Activated CD8-positive, alpha-beta memory T cell treated with anti-CD3 and anti-CD28 coated beads for 1 hour (primary cell): ENCODE data around the gene FLAD1.
"Not testable (repeated sequence)": the region's sequence is repeated elsewhere in the genome, so short reads cannot be mapped to it uniquely, and the experiment has no call there.

Experiments
- DNase-seq, 2 donors: peaks; one replicate each; pipeline ENCODE4 v3.0.0-alpha.2; 2020; ENCODE audit warnings: low read depth in 1 of 2; ENCODE audit errors: extremely low read depth in 1 of 2

Gene FLAD1

DNA sequence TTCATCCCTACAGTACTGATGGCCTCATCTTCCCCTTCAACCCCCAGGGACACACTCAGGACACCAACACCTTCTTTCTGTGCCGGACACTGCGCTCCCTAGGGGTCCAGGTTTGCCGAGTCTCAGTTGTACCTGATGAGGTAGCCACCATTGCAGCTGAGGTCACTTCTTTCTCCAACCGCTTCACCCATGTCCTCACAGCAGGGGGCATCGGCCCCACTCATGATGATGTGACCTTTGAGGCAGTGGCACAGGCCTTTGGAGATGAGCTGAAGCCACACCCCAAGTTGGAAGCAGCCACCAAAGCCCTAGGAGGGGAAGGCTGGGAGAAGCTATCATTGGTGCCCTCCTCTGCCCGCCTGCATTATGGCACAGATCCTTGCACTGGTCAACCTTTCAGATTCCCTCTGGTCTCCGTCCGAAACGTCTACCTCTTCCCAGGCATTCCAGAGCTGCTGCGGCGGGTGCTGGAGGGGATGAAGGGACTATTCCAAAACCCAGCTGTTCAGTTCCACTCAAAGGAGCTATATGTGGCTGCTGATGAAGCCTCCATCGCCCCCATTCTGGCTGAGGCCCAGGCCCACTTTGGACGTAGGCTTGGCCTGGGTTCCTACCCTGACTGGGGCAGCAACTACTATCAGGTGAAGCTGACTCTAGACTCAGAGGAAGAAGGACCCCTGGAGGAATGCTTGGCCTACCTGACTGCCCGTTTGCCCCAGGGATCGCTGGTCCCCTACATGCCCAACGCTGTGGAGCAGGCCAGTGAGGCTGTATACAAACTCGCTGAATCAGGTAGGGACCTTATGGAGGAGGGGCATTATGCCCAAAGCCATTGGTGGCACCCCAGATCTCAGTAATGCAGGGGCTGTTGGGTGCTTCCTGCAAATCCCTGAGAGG, 5.2 kb downstream of the FLAD1 start:
- no peak for DNase-seq

DNA sequence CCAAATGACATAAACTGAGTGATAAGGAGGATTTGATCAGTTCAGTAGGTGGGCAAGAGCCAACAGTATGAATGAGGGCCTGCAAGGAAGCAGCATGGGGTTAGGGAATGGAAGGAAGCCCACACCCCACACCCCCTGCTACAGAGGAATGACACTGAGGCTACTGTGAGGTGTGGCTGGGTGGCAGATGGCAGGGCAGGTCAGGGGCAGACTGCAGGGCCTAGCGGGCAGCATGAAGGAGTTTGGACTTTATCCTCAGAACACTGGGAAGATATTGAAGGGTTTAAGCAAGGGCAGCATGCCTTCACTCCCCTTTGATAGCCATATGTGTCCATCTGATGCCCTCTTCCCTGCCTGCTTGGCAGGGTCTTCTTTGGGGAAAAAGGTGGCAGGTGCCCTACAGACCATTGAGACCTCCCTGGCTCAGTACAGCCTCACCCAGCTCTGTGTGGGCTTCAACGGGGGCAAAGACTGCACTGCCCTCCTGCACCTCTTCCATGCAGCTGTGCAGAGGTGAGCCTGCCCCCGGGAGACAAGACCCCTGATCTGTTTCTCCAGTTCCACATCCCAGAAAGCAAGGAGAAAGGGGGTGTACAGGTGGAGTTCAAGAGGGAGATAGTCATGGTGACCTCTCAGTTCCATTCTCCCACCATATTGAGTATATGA, 6.2 kb downstream of the FLAD1 start:
- no peak for DNase-seq

DNA sequence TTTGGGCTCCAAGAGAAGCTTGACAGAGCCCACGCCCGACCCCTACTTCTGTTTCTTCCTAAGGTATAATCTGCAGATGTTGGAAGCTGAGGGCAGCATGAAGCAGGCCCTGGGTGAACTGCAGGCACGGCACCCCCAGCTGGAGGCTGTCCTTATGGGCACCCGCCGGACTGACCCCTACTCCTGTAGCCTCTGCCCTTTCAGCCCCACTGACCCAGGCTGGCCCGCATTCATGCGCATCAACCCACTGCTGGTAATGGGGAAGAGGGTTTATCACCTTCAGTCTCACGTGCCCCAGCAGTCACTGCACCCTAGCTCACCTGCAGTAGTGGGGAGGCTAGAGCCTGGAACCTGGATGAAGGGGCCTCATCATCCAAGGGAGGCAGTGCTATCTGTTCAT, 7.1 kb downstream of the FLAD1 start:
- DNase-seq: no peak

DNA sequence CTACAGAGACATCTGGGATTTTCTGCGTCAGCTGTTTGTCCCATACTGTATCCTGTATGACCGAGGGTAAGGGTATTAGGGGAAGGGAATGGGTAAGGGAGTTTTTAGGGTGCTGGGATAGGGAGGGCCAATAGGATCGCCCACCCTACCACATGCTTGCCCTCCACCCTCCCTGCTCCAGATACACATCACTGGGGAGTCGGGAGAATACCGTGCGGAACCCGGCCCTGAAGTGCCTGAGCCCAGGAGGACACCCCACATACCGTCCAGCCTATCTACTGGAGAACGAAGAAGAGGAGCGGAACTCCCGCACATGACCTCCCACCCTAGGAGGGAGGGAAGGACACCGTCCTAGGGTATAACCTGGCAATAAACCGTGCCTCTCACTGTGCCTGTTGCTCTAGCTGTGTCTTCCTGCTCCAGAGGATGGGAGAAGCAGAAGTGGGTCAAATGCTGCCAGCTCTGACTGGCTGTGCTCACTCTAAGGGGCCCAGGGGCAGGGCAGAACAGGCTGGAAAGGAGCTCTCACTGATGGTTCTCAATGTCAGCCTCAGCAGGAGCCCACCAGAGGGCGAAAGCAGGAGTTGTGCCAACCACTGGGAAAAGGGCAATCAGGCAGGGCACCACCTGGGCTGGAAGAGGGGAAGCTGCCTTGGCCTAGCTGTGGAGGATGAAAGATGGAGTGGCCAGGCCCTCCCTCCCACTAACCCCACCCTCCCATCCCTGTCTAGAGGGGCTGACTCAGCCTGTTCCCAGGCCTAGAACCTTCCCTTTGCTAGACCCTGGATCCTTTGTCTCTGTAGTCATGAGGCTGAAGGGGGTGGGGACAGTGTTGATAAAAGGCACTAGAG, 9.8 kb downstream of the FLAD1 start:
- DNase-seq: no peak

DNA sequence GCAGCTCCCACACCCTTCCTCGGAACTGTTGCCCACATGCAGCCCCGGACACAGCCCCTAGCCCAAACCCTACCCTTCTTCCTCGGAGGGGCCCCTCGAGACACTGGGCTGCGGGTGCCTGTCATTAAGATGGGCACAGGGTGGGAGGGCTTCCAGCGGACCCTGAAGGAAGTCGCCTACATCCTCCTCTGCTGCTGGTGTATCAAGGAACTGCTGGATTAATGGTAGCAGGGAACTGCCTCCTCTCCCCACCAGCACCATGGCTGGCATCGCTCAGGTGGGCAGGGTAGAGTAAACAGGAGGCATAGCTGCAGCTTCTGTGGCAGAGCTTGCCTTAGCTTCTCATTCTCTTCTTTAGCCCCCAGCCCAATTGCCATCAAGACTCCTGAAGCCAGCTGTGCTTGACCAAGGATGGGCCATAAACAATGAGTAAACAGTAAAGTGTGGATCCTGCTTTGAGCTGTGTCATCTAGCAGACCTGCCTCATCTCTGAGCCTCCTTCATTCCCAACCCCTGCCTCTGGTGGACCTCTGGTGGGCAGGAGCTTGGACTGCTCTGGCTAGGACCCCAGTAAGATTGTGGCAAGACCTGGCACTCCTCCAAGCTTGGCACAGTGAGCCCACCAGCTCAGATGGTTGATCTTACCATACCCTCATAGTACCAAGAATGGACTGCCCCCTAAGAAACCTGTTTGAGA, 10.6 kb downstream of the FLAD1 start, which contains the start of gene LENEP:
Gene LENEP, plus strand, starts transcription at position 15 of the 697 bp plus-strand sequence. Its CDS starts 22 bp downstream, at position 37.
- no peak for DNase-seq

DNA sequence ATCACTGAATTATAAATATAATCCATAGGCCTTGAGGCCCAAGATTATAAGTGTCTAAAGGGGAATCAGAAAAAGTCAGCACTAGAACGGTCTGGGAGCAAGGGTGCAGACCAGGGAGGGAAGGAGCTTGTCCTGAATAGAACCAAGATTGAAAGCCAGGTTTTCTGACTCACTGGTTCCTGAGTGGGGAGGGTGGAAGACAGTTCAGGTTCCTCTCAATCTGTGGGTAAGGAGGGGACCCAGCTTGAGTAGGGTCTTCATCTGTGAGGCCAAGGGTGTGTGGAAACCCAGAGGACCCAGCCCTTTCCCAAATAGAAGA, 11.1 kb downstream of the FLAD1 start:
- DNase-seq: no peak

DNA sequence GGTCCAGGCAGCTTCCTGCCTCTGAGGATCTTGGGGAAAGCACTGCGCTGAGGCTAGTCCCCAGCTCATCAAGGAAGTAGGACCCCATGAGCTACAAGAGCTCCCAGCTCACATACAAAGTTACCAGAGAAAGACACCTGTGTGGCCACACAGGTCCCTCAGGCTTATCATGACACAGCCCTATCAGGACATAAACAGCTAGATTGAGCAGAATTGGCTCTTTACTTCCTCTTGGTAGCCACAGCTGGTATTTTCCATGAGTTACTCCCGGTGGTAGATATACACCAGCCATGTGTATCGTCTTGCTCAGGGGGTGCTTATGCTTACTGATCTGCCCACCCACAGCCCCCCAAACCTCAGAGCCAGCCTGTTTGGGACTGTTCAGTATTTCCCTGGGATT, 11.4 kb downstream of the FLAD1 start:
- no peak for DNase-seq

DNA sequence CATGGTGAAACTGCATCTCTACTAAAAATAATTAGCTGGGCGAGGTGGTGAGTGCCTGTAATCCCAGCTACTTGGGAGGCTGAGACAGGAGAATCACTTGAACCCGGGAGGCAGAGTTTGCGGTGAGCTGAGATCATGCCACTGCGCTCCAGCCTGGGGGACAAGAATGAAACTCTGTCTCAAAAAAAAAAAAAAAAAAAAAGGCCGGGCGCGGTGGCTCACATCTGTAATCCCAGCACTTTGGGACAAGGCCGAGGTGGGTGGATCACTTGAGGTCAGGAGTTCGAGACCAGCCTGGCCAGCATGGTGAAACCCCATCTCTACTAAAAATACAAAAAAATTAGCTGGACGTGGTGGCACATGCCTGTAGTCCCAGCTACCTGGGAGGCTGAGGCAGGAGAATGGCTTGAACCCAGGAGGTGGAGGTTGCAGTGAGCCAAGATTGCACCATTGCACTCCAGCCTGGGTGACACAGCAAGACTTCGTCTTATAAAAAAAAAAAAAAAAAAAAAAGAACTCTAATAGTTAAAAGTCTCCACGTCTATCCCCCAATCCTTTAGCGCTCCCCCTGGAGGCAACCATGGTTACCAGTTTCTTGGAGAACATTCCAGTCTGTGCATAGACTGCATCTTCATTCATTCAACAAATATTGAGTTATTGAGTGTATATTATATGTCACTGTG, 12.3 kb downstream of the FLAD1 start:
- not testable (repeated sequence) for DNase-seq

DNA sequence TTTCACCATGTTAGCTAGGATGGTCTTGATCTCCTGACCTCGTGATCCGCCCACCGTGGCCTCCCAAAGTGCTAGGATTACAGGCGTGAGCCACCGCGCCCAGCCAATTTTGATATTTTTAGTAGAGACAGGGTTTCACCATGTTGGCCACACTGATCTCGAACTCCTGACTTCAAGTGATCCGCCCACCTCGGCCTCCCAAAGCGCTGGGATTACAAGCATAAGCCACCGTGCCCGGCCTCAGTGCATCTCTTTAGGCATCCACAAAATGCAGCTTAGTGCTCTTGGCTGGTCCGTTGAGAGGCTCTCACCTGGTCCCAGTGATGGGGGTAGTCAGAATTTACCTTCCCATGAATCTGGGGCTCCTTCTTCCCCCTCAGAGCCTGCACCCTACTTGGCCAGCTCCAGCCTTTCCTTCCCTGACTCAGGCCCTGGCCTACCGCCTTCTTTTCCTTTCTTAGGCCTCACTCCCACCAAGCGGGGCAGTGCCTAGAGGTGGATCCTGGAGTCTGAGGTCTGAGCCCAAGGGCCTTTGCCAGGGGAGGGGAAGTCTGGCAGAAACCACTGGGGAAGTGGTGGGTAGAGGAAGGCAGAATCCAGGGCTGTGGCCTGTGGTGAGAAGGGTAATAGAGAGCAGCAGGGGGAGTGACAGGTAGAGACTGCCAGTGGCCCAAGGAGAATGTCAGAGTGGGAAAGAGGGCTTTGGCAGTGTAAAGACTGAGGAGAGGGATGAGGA, 14.0 kb downstream of the FLAD1 start:
- no peak for DNase-seq

DNA sequence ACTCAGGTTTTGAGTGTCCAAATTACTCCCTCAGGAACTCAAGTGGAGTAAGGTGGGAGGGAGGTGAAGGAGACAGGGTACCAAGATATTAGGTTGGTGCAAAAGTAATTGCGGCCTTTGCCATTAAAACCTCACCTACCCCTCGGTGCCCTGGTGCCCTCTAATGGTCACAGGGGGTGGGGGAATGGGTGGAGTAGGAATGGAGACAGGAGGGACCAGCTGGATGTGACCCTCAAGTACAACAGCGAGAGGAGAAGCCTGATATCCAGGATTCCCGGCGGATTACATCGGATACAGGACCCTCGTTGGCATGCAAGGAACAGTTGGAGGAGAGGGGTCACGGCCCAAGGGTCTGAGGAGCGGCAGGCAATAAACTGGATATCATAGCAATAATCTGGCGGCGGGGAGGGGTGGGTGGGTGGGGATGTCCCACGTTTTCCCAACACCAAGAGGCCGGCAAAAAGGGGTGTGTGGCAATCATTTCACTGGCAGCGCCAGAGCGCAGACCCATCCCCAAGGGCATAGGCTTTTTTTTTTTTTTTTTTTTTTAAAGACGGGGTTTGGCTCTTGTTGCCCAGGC, 15.1 kb downstream of the FLAD1 start:
- no peak for DNase-seq

DNA sequence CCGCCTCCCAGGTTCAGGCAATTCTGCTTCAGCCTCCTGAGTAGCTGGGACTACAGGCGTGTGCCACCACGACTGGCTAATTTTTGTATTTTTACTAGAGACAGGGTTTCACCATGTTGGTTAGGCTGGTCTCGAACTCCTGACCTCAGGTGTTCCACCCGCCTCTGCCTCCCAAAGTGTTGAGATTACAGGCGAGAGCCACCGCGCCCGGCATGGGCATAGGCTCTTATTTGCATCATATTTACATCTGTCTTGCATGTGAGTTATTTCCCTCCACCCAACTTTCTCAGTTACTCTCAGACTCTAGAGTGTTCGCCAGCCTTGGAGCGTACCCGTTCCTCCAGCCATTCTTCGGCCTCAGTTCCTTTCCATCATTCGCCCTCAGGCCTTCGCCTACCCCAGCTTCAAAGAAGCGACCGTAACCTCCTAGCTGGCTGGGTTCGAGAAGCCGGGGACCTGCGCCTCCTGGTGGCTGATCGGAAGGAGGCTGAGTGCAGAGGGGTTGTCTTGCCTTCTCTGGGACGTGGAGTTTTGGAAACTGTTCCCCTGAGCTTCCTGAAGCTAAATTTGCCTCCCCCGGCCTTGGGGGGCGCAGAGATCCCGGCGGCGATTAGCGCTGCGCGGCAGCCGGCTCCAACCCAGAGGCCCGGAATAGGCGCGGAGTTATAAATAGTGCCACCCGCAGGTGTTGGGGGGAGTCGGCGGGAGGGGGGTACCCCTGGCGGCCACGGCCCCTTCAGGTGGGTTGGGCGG, 15.8 kb downstream of the FLAD1 start:
- DNase-seq: peak; percentile 46 to 51

DNA sequence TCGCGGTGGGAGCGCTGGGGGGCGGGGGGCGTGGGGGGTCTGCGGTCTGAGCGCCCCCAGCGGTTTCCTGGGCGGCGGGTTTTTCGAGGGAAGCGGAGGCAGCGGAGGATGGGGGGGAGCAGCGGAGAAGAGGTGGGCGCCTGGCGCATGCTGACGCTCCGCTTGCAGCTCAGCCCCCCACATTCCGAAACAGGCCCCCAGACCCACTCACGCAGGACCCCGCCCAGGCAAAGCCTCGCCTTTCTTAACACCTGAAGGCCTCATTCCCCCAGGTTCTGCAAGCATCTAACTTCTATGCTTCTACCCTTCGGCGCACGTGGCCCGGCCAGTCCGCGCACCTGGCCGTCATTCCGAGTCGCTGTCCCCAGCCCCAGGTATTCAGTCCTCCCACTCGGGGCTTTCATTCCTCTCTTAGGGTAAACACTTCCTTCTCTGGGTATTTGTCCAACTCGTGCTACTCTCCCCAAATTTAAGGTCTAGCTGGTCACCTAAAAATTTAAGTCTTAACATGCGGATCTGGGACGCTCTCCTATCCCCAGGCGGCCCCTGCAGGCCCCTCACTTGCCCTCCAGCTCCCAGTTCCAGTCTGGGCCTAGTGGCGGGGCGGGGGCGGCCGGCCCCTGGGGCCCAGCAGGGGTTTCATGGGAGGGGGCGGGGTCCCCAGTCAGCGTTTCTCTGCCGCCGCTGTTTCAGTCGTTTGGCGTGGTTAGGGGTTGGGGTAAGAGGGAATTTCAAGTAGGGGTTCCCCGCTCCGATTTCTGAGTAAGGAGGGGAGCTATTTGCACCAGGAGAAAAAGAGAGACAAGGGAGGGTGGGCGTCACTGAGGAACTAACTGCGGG, 16.6 kb downstream of the FLAD1 start:
- DNase-seq: no peak

DNA sequence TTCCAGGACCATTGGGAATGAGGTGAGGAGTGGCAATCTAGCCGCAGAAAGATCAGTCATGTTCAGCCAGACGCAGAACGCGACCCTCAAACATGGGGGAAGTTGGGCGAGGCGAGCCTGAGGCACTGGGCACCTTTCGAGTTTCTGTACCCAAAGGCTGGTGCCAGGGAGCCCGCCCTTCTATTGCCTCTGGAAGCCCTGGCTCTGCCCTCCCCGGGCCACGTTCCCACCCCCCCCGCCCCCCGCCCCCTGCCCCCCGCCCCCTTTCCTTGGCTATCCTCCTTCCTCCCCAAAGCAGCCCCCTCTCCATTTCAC, 17.2 kb downstream of the FLAD1 start:
- DNase-seq: no peak

DNA sequence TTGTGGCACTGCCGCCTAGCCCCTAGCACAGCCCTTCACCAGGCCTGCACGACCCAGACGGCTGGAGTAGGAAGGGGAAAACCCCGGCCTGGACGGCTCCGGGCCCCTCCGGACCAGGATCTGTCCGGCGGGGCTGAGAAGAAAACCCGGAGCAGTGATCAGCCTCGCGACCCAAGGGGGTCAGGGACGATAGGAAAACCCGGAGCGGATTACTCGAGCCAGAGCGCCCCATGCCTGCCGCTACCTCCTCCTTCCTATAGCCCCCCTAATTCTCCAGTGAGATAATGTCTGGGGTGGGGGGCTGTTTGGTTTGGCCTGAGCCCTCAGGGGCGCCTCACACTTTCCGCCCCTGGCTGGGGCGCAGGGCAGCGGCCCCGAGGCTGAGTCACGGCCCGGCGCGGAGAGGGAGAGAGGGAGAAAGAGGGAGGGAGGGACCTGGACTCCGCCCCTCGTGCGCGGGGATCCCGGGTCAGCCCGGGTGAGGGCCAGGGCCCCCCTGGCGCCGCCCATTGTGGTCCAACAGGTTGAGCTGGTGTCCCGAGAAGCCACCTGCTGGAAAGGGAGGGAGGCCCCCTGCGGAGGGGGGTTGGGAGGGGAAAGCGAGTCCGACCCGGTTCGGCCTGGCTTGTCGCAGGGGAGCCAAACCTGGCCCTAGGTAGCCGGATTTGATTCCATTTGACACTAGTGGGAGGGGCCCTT, 17.7 kb downstream of the FLAD1 start:
- DNase-seq: peak; percentile 48 to 67

DNA sequence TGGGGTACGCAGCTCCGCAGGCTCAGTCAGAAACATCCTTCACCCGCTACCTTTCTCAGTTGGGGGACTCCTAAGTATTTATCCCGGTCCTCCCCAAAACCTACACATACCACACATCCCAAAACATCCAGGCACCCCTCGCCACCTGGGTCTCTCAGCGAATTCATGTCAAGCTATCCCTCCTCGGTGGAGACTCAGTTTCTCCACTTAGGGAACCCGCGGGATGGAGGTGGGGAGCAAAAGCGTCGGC, 18.2 kb downstream of the FLAD1 start:
- DNase-seq: no peak

DNA sequence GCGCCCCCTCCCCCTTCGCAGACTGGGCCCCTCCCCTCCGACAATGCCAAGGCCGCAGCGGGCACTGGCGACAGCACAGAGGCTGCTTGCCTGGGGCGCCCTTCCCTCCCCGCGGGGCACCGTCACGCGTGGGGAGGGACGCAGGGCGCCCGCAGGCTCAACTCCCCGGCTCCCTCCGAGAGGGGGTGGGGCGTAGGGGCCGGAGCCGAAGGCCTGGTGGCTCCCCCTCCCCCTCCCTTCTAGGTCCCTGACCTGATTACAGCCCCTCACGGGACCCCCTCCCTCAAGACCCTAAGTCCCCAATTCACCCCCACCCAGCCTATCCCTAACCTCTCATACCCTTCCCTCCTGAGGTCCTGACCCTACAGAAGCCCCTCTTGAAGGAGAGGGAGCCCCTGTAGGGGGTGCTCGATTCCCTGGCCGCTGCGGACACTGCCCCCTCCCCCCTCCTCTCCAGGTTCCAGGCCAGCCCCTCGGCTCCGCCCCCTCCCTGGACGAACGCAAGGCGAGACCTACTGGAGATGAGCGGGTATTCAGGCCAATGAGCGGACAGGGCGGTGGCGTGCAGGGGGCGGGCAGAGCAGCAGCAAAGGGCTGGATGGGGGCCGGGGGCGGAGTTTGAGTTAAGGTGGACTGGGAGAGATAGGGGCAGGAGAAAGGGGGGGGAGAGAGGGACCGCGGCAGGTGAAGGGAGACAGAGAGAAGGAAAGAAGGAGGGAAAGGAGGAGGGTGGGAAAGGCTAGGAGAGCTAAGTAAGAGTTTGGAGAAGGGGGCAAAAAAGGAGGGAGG, 18.7 kb downstream of the FLAD1 start:
- peak; percentile 93 to 96 for DNase-seq
